ENCODE results near the gene BNIP5.

Gene BNIP5

DNA sequence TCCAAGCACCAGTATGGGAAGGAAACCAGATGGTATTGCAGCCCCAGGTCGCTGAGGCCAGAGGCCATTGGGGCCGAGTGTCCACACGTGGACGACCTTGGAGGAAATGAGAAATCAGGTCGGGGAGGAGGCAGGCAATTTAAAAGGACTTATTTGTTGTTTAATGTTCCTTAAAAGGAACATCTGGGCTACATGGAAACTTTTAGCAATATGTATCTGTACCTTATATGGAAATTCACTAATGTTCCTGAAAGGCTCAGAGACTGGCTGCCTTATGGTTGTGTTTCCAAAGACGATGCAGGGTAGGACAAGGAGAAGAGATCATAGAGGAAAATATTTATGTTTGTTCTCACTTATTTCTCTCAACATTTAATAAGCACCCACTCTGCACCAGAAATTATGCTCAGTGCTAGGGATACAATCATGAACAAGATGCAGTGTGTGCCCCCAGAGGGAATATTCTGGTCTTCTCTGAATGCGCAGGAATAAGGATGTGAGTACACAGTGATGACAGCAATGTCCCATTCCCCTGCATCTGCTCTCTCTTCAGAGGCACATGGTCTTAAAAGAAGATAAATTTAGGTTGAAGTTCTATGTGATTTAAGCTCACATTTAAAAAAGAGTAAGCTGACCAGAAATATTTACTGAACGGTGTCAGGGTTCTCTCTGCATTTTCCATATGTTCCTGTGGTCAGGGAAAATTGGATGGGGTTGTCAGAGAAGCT is 3.4 kb downstream of the BNIP5 start:
- TF ChIP-seq ZFX (IDR thresholded peaks at IDR 0.05) (no peak), CTCF (conservative IDR thresholded peaks at IDR 0.05) (no peak)
- no peak overlapping the region for H3K27ac ChIP-seq

DNA sequence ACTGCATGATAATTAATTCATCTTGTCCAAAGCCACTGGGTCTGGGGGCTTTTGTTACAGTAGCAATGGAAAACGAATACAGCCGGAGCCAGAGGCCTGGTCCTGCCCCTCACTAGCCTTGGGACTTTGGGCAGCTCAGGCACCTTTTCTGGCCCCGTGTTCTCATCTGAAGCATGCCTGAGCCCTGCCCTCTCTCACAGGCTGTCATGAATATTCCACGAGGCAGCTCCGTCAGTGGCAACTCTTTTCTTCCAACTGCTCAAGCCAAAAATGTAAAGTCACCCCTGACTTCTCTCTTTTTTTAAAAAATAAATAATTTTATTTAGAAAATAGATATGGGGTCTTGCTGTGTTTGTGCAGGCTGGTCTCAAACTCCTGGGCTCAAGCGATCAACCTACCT is 5.3 kb downstream of the BNIP5 start:
- TF ChIP-seq CTCF (conservative IDR thresholded peaks at IDR 0.05) = no peak
- H3K27ac ChIP-seq = no peak overlapping the region

DNA sequence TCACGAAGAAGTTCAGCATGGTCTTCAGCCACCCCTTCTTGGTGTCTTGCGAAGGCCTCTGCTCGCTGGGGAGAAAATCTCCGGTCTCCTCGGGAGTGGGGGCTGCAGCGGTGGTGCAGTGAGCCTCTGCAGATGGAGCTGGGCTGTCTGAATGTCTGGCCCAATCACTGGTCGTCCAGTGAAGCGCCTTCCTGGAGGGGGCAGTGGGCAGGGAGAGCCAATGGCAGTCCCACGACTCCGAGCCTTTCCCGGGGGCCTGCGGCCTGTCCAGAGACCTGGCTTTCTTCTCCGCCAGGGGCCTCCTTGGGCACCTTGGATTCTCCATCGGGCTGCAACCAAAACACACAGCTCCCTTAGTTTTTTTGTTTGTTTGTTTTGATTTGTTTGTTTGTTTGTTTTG is 6.3 kb downstream of the BNIP5 start:
- H3K27ac ChIP-seq = no peak overlapping the region
- TF ChIP-seq ZFX (IDR thresholded peaks at IDR 0.05) (no peak), CTCF (conservative IDR thresholded peaks at IDR 0.05) (no peak)

- TF ChIP-seq CTCF (conservative IDR thresholded peaks at IDR 0.05) (no peak), ZFX (IDR thresholded peaks at IDR 0.05) (no peak)
- no peak overlapping the region for H3K27ac ChIP-seq
Observed at GRCh38 chr6:36329798-36330291, 6.8 kb downstream of the BNIP5 start.

- TF ChIP-seq ZFX (IDR thresholded peaks at IDR 0.05) = no peak
- no peak for TF ChIP-seq CTCF (conservative IDR thresholded peaks at IDR 0.05)
- H3K27ac ChIP-seq = no peak overlapping the region
Observed at GRCh38 chr6:36328600-36328999, 8.1 kb downstream of the BNIP5 start.

DNA sequence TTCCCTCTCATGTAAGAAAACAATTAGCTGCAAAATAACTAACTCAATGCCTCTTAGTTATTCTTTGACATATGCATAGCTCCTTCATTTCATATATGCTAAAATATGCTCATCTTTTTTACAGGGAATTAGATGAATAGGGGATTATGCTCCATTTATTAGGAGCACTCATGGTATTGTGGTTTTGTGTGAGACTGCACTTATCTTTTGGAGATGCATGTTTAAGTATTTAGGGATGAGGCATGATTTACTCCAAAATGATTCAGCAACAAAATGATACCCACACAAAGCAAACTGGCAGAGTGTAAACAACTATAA is 8.8 kb downstream of the BNIP5 start:
- H3K27ac ChIP-seq = no peak overlapping the region
- TF ChIP-seq CTCF (conservative IDR thresholded peaks at IDR 0.05) (no peak), ZFX (IDR thresholded peaks at IDR 0.05) (no peak)

- no peak overlapping the region for H3K27ac ChIP-seq
- no peak for TF ChIP-seq ZFX (IDR thresholded peaks at IDR 0.05)
- TF ChIP-seq CTCF (conservative IDR thresholded peaks at IDR 0.05) = no peak
Observed at GRCh38 chr6:36327226-36327918, 9.3 kb downstream of the BNIP5 start.
